ENCODE results near the gene COPS3. TPM values are rescaled to one million over a fixed set of nuclear protein-coding genes. Genes with fewer than 3 reads are reported as not detected.

COPS3 gene
- total and polyA plus RNA-seq, 2 of the 8 experiments (the other 6 are each of a cell fraction or from before 2014, with no cell fraction given), result 82.9 to 110 TPM

GRCh38 chr17:17328251-17328650 is 47.2 kb upstream of the COPS3 start:
- no peak overlapping the region for H2BK12ac ChIP-seq (ENCODE audit: low read depth, low read length)
- ChIA-PET CTCF (ENCODE audit: partially characterized antibody) (interaction anchor here (1.0 kb wide), 2 partner anchors 14 to 16 kb away, joined by 4 read pairs; no protein-coding TSS in a partner anchor), POLR2A (ENCODE audit: partially characterized antibody) (no interaction called here)
- no peak overlapping the region for H3K27ac ChIP-seq (ENCODE audit: low read depth, low read length)
- H4K5ac ChIP-seq (ENCODE audit: insufficient read length, low read depth, low read length), result no peak overlapping the region
- 90% methylated on average over 8 of the region's 8 CpGs; no CpG with 5 or more reads in 1 of the 2 experiments for WGBS, 2 experiments (ENCODE audit: extremely low coverage in 1 of 2, insufficient coverage in 1 of 2, insufficient read length in 1 of 2, insufficient replicate concordance in 2 of 2, low coverage in 1 of 2, low lambda C conversion rate in 2 of 2, missing lambda C conversion rate in 1 of 2)
- H3K79me2 ChIP-seq (ENCODE audit: control insufficient read depth in 1 of 2, insufficient read depth in 2 of 2, low read length in 2 of 2), result no peaks in the 10 kb centered on the region
- TF ChIP-seq PHF8 (conservative IDR thresholded peaks at IDR 0.05; ENCODE audit: low read depth, low read length), result no peak
- TF ChIP-seq TBP (IDR thresholded peaks at IDR 0.05; ENCODE audit: low read depth, low read length), result no peak
- TF ChIP-seq EGR1 (IDR thresholded peaks at IDR 0.05; ENCODE audit: borderline replicate concordance, low read depth, low read length), result no peak
- no peak for TF ChIP-seq CREB1 (IDR thresholded peaks at IDR 0.05)
- TF ChIP-seq NRF1 (IDR thresholded peaks at IDR 0.05; ENCODE audit: low read depth, low read length), result no peak
- TF ChIP-seq CBX5 (IDR thresholded peaks at IDR 0.05; ENCODE audit: low read depth, low read length), result no peak
- no peak for TF ChIP-seq EZH2 (IDR thresholded peaks at IDR 0.05; ENCODE audit: low read depth, low read length, severe bottlenecking)
- no peak for TF ChIP-seq CBX8 (IDR thresholded peaks at IDR 0.05; ENCODE audit: borderline replicate concordance, low read depth, low read length)
- no peak for TF ChIP-seq SRF (IDR thresholded peaks at IDR 0.05; ENCODE audit: low read depth, low read length)
- TF ChIP-seq RXRA (IDR thresholded peaks at IDR 0.05; ENCODE audit: insufficient read depth, low read depth, low read length), result no peak
- no peak for TF ChIP-seq KDM1A (IDR thresholded peaks at IDR 0.05; ENCODE audit: borderline replicate concordance, low read length)
- TF ChIP-seq GTF2F1 (IDR thresholded peaks at IDR 0.05; ENCODE audit: borderline replicate concordance, low read depth, low read length), result no peak
- no peak for TF ChIP-seq EP300 (IDR thresholded peaks at IDR 0.05; ENCODE audit: borderline replicate concordance in 1 of 2, low read depth in 2 of 2, low read length in 2 of 2)
- no peak for TF ChIP-seq NANOG (IDR thresholded peaks at IDR 0.05; ENCODE audit: insufficient read depth, low read depth, low read length, poor library complexity, severe bottlenecking)
- TF ChIP-seq CHD2 (IDR thresholded peaks at IDR 0.05; ENCODE audit: low read length), result no peak
- H2BK20ac ChIP-seq (ENCODE audit: low read length), result no peak overlapping the region
- no peak overlapping the region for H3K56ac ChIP-seq (replicated peaks; ENCODE audit: insufficient read length, low read depth, low read length)
- no peaks in the 10 kb centered on the region for H3K79me1 ChIP-seq (ENCODE audit: low read depth, low read length)
- H2BK15ac ChIP-seq (ENCODE audit: low read length), result no peak overlapping the region
- H3K4me1 ChIP-seq (replicated peaks in 1 of 4; ENCODE audit: control insufficient read depth in 3 of 4, insufficient read depth in 4 of 4, low read length in 3 of 4), result no peaks in the 10 kb centered on the region
- H2AK5ac ChIP-seq (ENCODE audit: low read depth, low read length), result no peak overlapping the region
- H3K23ac ChIP-seq (ENCODE audit: insufficient read length), result no peak overlapping the region
- peaks cover 0 to 1% of the 10 kb centered on the region in 2 experiments for H4K20me1 ChIP-seq (replicated peaks in 1 of 2; ENCODE audit: control insufficient read depth in 1 of 2, insufficient read depth in 2 of 2, low read length in 2 of 2)
- no peak overlapping the region for H3K18ac ChIP-seq (ENCODE audit: extremely low read depth, low read length)
- no peak overlapping the region for H3K4me2 ChIP-seq (ENCODE audit: insufficient read depth in 1 of 2, low read depth in 2 of 2, low read length in 2 of 2)
- no peak overlapping the region for H3K9ac ChIP-seq (replicated peaks in 1 of 4; ENCODE audit: extremely low read depth in 1 of 4, low read depth in 3 of 4, low read length in 3 of 4)
- no peaks in the 10 kb centered on the region for H3K23me2 ChIP-seq (ENCODE audit: low read depth, low read length)
- H2AFZ ChIP-seq (ENCODE audit: low read length), result no peak overlapping the region
- no peak overlapping the region for H4K91ac ChIP-seq (replicated peaks; ENCODE audit: insufficient read length, low read length)
- no peak overlapping the region for H3K4me3 ChIP-seq (ENCODE audit: extremely low read depth in 1 of 4, insufficient read depth in 2 of 4, low read depth in 3 of 4, low read length in 4 of 4)
- no peak overlapping the region for H2BK120ac ChIP-seq (replicated peaks; ENCODE audit: low read depth, low read length)
- no peaks in the 10 kb centered on the region; a peak in 1 of 8 replicates for H3K36me3 ChIP-seq (ENCODE audit: control insufficient read depth in 2 of 4, insufficient read depth in 4 of 4, low read length in 3 of 4)
- DNase-seq (ENCODE audit: low read depth in 1 of 2, low spot score in 2 of 2) (no peak), FAIRE-seq (no peak)
- H3K14ac ChIP-seq (ENCODE audit: insufficient read length), result no peak overlapping the region
- no peak overlapping the region for H4K8ac ChIP-seq (ENCODE audit: extremely low read depth, insufficient read depth, low read length)
- H3K27me3 ChIP-seq (replicated peaks in 1 of 4; ENCODE audit: control insufficient read depth in 3 of 4, extremely low read depth in 1 of 4, insufficient read depth in 3 of 4, low read length in 3 of 4), result no peaks in the 10 kb centered on the region
- H3K4ac ChIP-seq (replicated peaks; ENCODE audit: insufficient read length, low read depth, low read length), result no peak overlapping the region
- no peaks in the 10 kb centered on the region for H3K9me3 ChIP-seq (ENCODE audit: insufficient read depth in 2 of 2, low read depth in 1 of 2, low read length in 1 of 2)
- no peak overlapping the region for H2BK5ac ChIP-seq (ENCODE audit: low read depth, low read length)
